H1 (cell line): ENCODE measurements around the gene CEACAM5. TPM values are rescaled to one million over a fixed set of nuclear protein-coding genes. Genes with fewer than 3 reads are reported as not detected.

Experiments
- CTCF ChIA-PET: fragments of 300-600 bp; sonication (Branson Sonifier 250); formaldehyde crosslinking; loops from one replicate; lab custom pipeline; 2021; ENCODE audit not compliant: partially characterized antibody; lab: Charles Lee
- POLR2A ChIA-PET: fragments of 300-600 bp; sonication (Branson Sonifier 250); formaldehyde crosslinking; loops from one replicate; lab custom pipeline; 2021; ENCODE audit warnings: inconsistent platforms; ENCODE audit not compliant: partially characterized antibody; lab: Charles Lee
- DNase-seq, 2 experiments: peaks; one replicate each; pipeline versions ENCODE4 v3.0.0 to v3.0.0-alpha.2; 2010 to 2022; ENCODE audit warnings: low spot score in 2 of 2, low read depth in 1 of 2, mixed read lengths in 1 of 2
- FAIRE-seq: peaks from 2 replicates; lab custom pipeline; 2011; peaks lifted over from hg19 to GRCh38; lab: Jason Lieb, UNC
- H2AFZ ChIP-seq: 2 replicates; pipeline ENCODE4 v1.8.1; 2012; ENCODE audit warnings: low read length, inconsistent platforms
- H2AK5ac ChIP-seq: 2 replicates; pipeline ENCODE4 v1.6.1; 2013; ENCODE audit warnings: low read depth, low read length
- H2BK120ac ChIP-seq: replicated peaks from 2 replicates; pipeline ENCODE3; 2013; ENCODE audit warnings: low read depth, low read length, inconsistent platforms
- H2BK12ac ChIP-seq: 2 replicates; pipeline ENCODE4 v1.6.1; 2013; ENCODE audit warnings: low read depth, low read length
- H2BK15ac ChIP-seq: 2 replicates; pipeline ENCODE4 v1.6.1; 2013; ENCODE audit warnings: low read length
- H2BK20ac ChIP-seq: 2 replicates; pipeline ENCODE4 v1.6.1; 2013; ENCODE audit warnings: low read length
- H2BK5ac ChIP-seq: 2 replicates; pipeline ENCODE4 v1.6.1; 2013; ENCODE audit warnings: low read depth, low read length
- H3K14ac ChIP-seq: 2 replicates; pipeline ENCODE4 v1.6.1; 2013; ENCODE audit warnings: inconsistent platforms; ENCODE audit not compliant: insufficient read length
- H3K18ac ChIP-seq: 2 replicates; pipeline ENCODE4 v1.6.1; 2013; ENCODE audit warnings: low read length; ENCODE audit errors: extremely low read depth
- H3K23ac ChIP-seq: 2 replicates; pipeline ENCODE4 v1.6.1; 2013; ENCODE audit warnings: inconsistent platforms; ENCODE audit not compliant: insufficient read length
- H3K23me2 ChIP-seq: 2 replicates; pipeline ENCODE4 v1.6.1; 2013; ENCODE audit warnings: low read depth, low read length
- H3K27ac ChIP-seq: 2 replicates; pipeline ENCODE4 v1.6.1; 2011; ENCODE audit warnings: low read depth, low read length, inconsistent platforms
- H3K27me3 ChIP-seq, 4 experiments: replicated peaks in 1 of 4; 1 replicate in 1 of 4; 2 replicates in 3 of 4; pipeline versions ENCODE4 v1.6.1 to v1.8.1; 2011 to 2013; ENCODE audit warnings: low read length in 3 of 4, mild to moderate bottlenecking in 3 of 4, inconsistent platforms in 2 of 4, mixed read lengths in 2 of 4, moderate library complexity in 1 of 4; ENCODE audit not compliant: control insufficient read depth in 3 of 4, insufficient read depth in 3 of 4; ENCODE audit errors: extremely low read depth in 1 of 4
- H3K36me3 ChIP-seq, 4 experiments: 2 replicates each; pipeline versions ENCODE4 v1.6.1 to v1.8.1; 2011 to 2013; ENCODE audit warnings: mild to moderate bottlenecking in 4 of 4, low read length in 3 of 4, moderate library complexity in 2 of 4, control low read depth in 1 of 4, inconsistent platforms in 1 of 4; ENCODE audit not compliant: insufficient read depth in 4 of 4, control insufficient read depth in 2 of 4
- H3K4ac ChIP-seq: replicated peaks from 2 replicates; pipeline ENCODE3; 2013; ENCODE audit warnings: low read length, low read depth, mixed read lengths, inconsistent platforms; ENCODE audit not compliant: insufficient read length
- H3K4me1 ChIP-seq, 4 experiments: replicated peaks in 1 of 4; 1 replicate in 1 of 4; 2 replicates in 3 of 4; pipeline versions ENCODE4 v1.6.1 to v1.8.1; 2011 to 2013; ENCODE audit warnings: low read length in 3 of 4, inconsistent platforms in 2 of 4, mixed read lengths in 1 of 4; ENCODE audit not compliant: insufficient read depth in 4 of 4, control insufficient read depth in 3 of 4
- H3K4me2 ChIP-seq, 2 experiments: 2 replicates each; pipeline versions ENCODE4 v1.6.1 to v1.8.1; 2011 to 2013; ENCODE audit warnings: low read depth in 2 of 2, low read length in 2 of 2, control low read depth in 1 of 2, inconsistent platforms in 1 of 2, mild to moderate bottlenecking in 1 of 2; ENCODE audit not compliant: insufficient read depth in 1 of 2
- H3K4me3 ChIP-seq, 4 experiments: fragments of 200-600, 300-600 bp in 1 of 4; sonication (generic), shearing (Covaris generic), sonication (Bioruptor Twin) in 1 of 4; 2 replicates each; pipeline versions ENCODE4 v1.5.1 to v1.8.1; 2011 to 2016; ENCODE audit warnings: low read length in 4 of 4, low read depth in 3 of 4, control low read depth in 2 of 4, inconsistent platforms in 2 of 4, mild to moderate bottlenecking in 2 of 4, mixed read lengths in 1 of 4, moderate library complexity in 1 of 4; ENCODE audit not compliant: insufficient read depth in 2 of 4; ENCODE audit errors: extremely low read depth in 1 of 4
- H3K56ac ChIP-seq: replicated peaks from 2 replicates; pipeline ENCODE3; 2013; ENCODE audit warnings: low read depth, mild to moderate bottlenecking, mixed read lengths, low read length, inconsistent platforms; ENCODE audit not compliant: insufficient read length
- H3K79me1 ChIP-seq: 2 replicates; pipeline ENCODE4 v1.6.1; 2013; ENCODE audit warnings: low read depth, low read length, control low read depth
- H3K79me2 ChIP-seq, 2 experiments: 2 replicates each; pipeline versions ENCODE4 v1.6.1 to v1.8.1; 2012 to 2013; ENCODE audit warnings: low read length in 2 of 2, mild to moderate bottlenecking in 2 of 2, inconsistent platforms in 1 of 2; ENCODE audit not compliant: insufficient read depth in 2 of 2, control insufficient read depth in 1 of 2
- H3K9ac ChIP-seq, 4 experiments: replicated peaks in 1 of 4; 1 replicate in 1 of 4; 2 replicates in 3 of 4; pipeline versions ENCODE4 v1.6.1 to v1.8.1; 2011 to 2013; ENCODE audit warnings: low read depth in 3 of 4, low read length in 3 of 4, control low read depth in 2 of 4, mild to moderate bottlenecking in 2 of 4, moderate library complexity in 2 of 4, inconsistent platforms in 1 of 4; ENCODE audit errors: extremely low read depth in 1 of 4
- H3K9me3 ChIP-seq, 2 experiments: 2 replicates each; pipeline versions ENCODE4 v1.6.1 to v1.8.1; 2012 to 2013; ENCODE audit warnings: mild to moderate bottlenecking in 2 of 2, moderate library complexity in 2 of 2, control low read depth in 1 of 2, inconsistent platforms in 1 of 2, low read depth in 1 of 2, low read length in 1 of 2, mixed read lengths in 1 of 2; ENCODE audit not compliant: insufficient read depth in 2 of 2
- H4K20me1 ChIP-seq, 2 experiments: replicated peaks in 1 of 2; 2 replicates each; pipeline versions ENCODE3 to v1.8.1; 2011 to 2013; ENCODE audit warnings: inconsistent platforms in 2 of 2, low read length in 2 of 2, mild to moderate bottlenecking in 1 of 2; ENCODE audit not compliant: insufficient read depth in 2 of 2, control insufficient read depth in 1 of 2
- H4K5ac ChIP-seq: 2 replicates; pipeline ENCODE4 v1.6.1; 2013; ENCODE audit warnings: low read length, low read depth, mixed read lengths, inconsistent platforms; ENCODE audit not compliant: insufficient read length
- H4K8ac ChIP-seq: 2 replicates; pipeline ENCODE4 v1.8.0; 2013; ENCODE audit warnings: mild to moderate bottlenecking, moderate library complexity, low read length, inconsistent platforms; ENCODE audit not compliant: insufficient read depth; ENCODE audit errors: extremely low read depth
- H4K91ac ChIP-seq: replicated peaks from 2 replicates; pipeline ENCODE3; 2013; ENCODE audit warnings: low read length, mixed read lengths, inconsistent platforms; ENCODE audit not compliant: insufficient read length
- GABPA ChIP-seq: IDR thresholded peaks from 2 replicates; pipeline ENCODE4 v1.6.1; 2011; ENCODE audit warnings: mild to moderate bottlenecking, low read length, moderate library complexity, borderline replicate concordance; ENCODE audit not compliant: insufficient read depth
- RFX5 ChIP-seq: IDR thresholded peaks from 2 replicates; pipeline ENCODE4 v1.6.1; 2011; ENCODE audit warnings: low read depth, low read length, improper control_type of control experiment, borderline replicate concordance
- SP1 ChIP-seq: IDR thresholded peaks from 2 replicates; pipeline ENCODE4 v1.6.1; 2011; ENCODE audit warnings: low read depth, low read length
- WGBS, 2 experiments: shearing (Covaris generic) in 1 of 2; methylation state at CpG; one replicate each; pipeline versions ENCODE4 v1.1.6 to v1.1.7; 2013 to 2015; ENCODE audit warnings: low lambda C conversion rate in 2 of 2, mixed read lengths in 2 of 2, inconsistent platforms in 1 of 2, low coverage in 1 of 2, missing lambda C conversion rate in 1 of 2; ENCODE audit not compliant: insufficient replicate concordance in 2 of 2, insufficient coverage in 1 of 2, insufficient read length in 1 of 2; ENCODE audit errors: extremely low coverage in 1 of 2, missing lambda C conversion rate in 1 of 2; 5-methylcytosine and 5-hydroxymethylcytosine counted together
- polyA plus RNA-seq, 7 experiments: library from polyadenylated mRNA; depleted of rRNA in 3 of 7; stranded (reverse) in 5 of 7; unstranded in 2 of 7; fragments of >200 nt in 5 of 7; fragments of 200-250 nt in 2 of 7; gene quantifications; 1 replicate in 5 of 7; 2 replicates in 1 of 7; 4 replicates in 1 of 7; pipeline versions ENCODE4 v1.2.1 to v1.2.3, GENCODE V29; 2011 to 2013; ENCODE audit warnings: missing spikeins in 2 of 7, mixed read lengths in 2 of 7
- total RNA-seq: library from RNA; stranded (reverse); fragmentation: NEBNext Ultra II Directional; extraction: Animal tissue kit (Norgen Biotek cat#: 25700); gene quantifications from 2 replicates; pipeline ENCODE4 v1.2.1, GENCODE V29; 2021

CEACAM5 gene
- total and polyA plus RNA-seq, 2 of the 8 experiments (the other 6 are each of a cell fraction or from before 2014, with no cell fraction given), result not detected

DNA sequence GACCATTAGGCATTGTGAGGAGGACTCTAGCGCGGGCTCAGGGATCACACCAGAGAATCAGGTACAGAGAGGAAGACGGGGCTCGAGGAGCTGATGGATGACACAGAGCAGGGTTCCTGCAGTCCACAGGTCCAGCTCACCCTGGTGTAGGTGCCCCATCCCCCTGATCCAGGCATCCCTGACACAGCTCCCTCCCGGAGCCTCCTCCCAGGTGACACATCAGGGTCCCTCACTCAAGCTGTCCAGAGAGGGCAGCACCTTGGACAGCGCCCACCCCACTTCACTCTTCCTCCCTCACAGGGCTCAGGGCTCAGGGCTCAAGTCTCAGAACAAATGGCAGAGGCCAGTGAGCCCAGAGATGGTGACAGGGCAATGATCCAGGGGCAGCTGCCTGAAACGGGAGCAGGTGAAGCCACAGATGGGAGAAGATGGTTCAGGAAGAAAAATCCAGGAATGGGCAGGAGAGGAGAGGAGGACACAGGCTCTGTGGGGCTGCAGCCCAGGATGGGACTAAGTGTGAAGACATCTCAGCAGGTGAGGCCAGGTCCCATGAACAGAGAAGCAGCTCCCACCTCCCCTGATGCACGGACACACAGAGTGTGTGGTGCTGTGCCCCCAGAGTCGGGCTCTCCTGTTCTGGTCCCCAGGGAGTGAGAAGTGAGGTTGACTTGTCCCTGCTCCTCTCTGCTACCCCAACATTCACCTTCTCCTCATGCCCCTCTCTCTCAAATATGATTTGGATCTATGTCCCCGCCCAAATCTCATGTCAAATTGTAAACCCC lies 2.8 kb upstream of the CEACAM5 start:
- Histone ChIP-seq H2BK5ac (no peak overlapping the region), H3K4me3 (no peak overlapping the region), H2BK20ac (no peak overlapping the region), H2AK5ac (no peak overlapping the region), H4K8ac (no peak overlapping the region), H4K5ac (no peak overlapping the region), H3K18ac (no peak overlapping the region), H3K79me1 (no peaks in the 10 kb centered on the region)
- DNase-seq (no peak), FAIRE-seq (no peak)
- WGBS, 2 experiments, result 69% methylated on average over 9 of the region's 10 CpGs; no CpG with 5 or more reads in 1 of the 2 experiments
- POLR2A ChIA-PET, result no interaction called here
- no peak for TF ChIP-seq GABPA
- TF ChIP-seq SP1, result no peak
- TF ChIP-seq RFX5, result no peak
- TF ChIP-seq, all 59 proteins: peak for 0
- no peak overlapping the region for H3K9ac ChIP-seq
- H3K4ac ChIP-seq, result no peak overlapping the region
- no peaks in the 10 kb centered on the region for H3K23me2 ChIP-seq
- H2AFZ ChIP-seq, result no peak overlapping the region
- no peak overlapping the region for H2BK12ac ChIP-seq
- no peaks in the 10 kb centered on the region for H3K27me3 ChIP-seq
- no peak overlapping the region for H2BK15ac ChIP-seq
- H3K14ac ChIP-seq, result no peak overlapping the region
- H3K36me3 ChIP-seq, result no peaks in the 10 kb centered on the region
- no peak overlapping the region for H3K56ac ChIP-seq
- H3K23ac ChIP-seq, result no peak overlapping the region
- H4K20me1 ChIP-seq, result peaks cover 0 to 1% of the 10 kb centered on the region in 2 experiments
- no peaks in the 10 kb centered on the region for H3K79me2 ChIP-seq
- no peaks in the 10 kb centered on the region for H3K4me1 ChIP-seq
- no peak overlapping the region for H3K27ac ChIP-seq
- CTCF ChIA-PET, result interaction anchor here (1.2 to 1.4 kb wide), 2 partner anchors 10 to 14 kb away, joined by 3 to 6 read pairs; no protein-coding TSS in a partner anchor
- H2BK120ac ChIP-seq, result no peak overlapping the region
- no peak overlapping the region for H3K4me2 ChIP-seq
- peaks cover 71 to 93% of the 10 kb centered on the region in 2 experiments for H3K9me3 ChIP-seq
- H4K91ac ChIP-seq, result no peak overlapping the region
